Measurements from ENCODE around the gene RNF13.

The RNF13 gene

GRCh38 chr3:150006794-150007193, 193.8 kb downstream of the RNF13 start:
- no peak for DNase-seq

Data from activated CD4-positive, alpha-beta T cell treated with anti-CD3 and anti-CD28 coated beads for 1 hour (primary cell).